DND-41 (cell line): Measurements from ENCODE around the gene ASIC3.

ENCODE experiments used
- ATAC-seq: fragments of 200-7000 bp; cut with Tn5 transposase; 3 replicates; pipeline ENCODE4 v1.9.1; 2021; ENCODE audit warnings: low read depth; ENCODE audit not compliant: insufficient read depth
- DNase-seq: peaks from one replicate; pipeline ENCODE4 v3.0.0-alpha.2; 2020
- H2AFZ ChIP-seq: 2 replicates; pipeline ENCODE4 v1.6.0; 2012; ENCODE audit warnings: low read depth, low read length
- H3K27ac ChIP-seq: 2 replicates; pipeline ENCODE4 v1.5.1; 2012; ENCODE audit warnings: low read length, inconsistent platforms
- H3K27me3 ChIP-seq: fragments of 200-600 bp; sonication (generic); 2 replicates; pipeline ENCODE4 v1.6.0; 2012; ENCODE audit warnings: low read length, mild to moderate bottlenecking, inconsistent platforms; ENCODE audit not compliant: insufficient read depth, poor library complexity
- H3K36me3 ChIP-seq: 2 replicates; pipeline ENCODE4 v1.5.1; 2012; ENCODE audit warnings: low read length, inconsistent platforms; ENCODE audit not compliant: insufficient read depth
- H3K4me1 ChIP-seq: 2 replicates; pipeline ENCODE4 v1.5.1; 2012; ENCODE audit warnings: mild to moderate bottlenecking, low read length; ENCODE audit not compliant: insufficient read depth
- H3K4me2 ChIP-seq: 2 replicates; pipeline ENCODE4 v1.6.0; 2012; ENCODE audit warnings: mild to moderate bottlenecking, moderate library complexity, low read length, inconsistent platforms; ENCODE audit not compliant: insufficient read depth
- H3K4me3 ChIP-seq, 2 experiments: fragments of 200-600 bp in 1 of 2; shearing (Covaris generic) in 1 of 2; 2 replicates each; pipeline ENCODE4 v1.5.1; 2012 to 2016; ENCODE audit warnings: inconsistent platforms in 2 of 2, low read length in 2 of 2, mild to moderate bottlenecking in 2 of 2, low read depth in 1 of 2, moderate library complexity in 1 of 2
- H3K79me2 ChIP-seq: 2 replicates; pipeline ENCODE4 v1.6.0; 2012; ENCODE audit warnings: low read length, inconsistent platforms; ENCODE audit not compliant: insufficient read depth
- H3K9ac ChIP-seq: 2 replicates; pipeline ENCODE4 v1.6.0; 2012; ENCODE audit warnings: low read depth, mild to moderate bottlenecking, inconsistent platforms, low read length, moderate library complexity
- H3K9me3 ChIP-seq: 2 replicates; pipeline ENCODE4 v1.5.1; 2012; ENCODE audit warnings: low read length, moderate library complexity, mild to moderate bottlenecking, inconsistent platforms; ENCODE audit not compliant: insufficient read depth, severe bottlenecking
- H4K20me1 ChIP-seq: 2 replicates; pipeline ENCODE4 v1.6.0; 2012; ENCODE audit warnings: low read length; ENCODE audit not compliant: insufficient read depth
- CTCF ChIP-seq: IDR thresholded peaks from 2 replicates; pipeline ENCODE4 v1.5.1; 2012; ENCODE audit warnings: borderline replicate concordance, low read length, moderate library complexity, mild to moderate bottlenecking; ENCODE audit not compliant: poor library complexity, severe bottlenecking; ENCODE audit errors: extremely low read depth
- EZH2 ChIP-seq: IDR thresholded peaks from 3 replicates; pipeline ENCODE4 v1.6.1; 2012; ENCODE audit warnings: borderline replicate concordance, low read depth, mild to moderate bottlenecking, moderate library complexity, low read length, inconsistent platforms; ENCODE audit not compliant: severe bottlenecking

The ASIC3 gene

GRCh38 chr7:151000897-151001495 lies 47.3 kb upstream of the ASIC3 start:
- H3K4me1 ChIP-seq = no peaks in the 10 kb centered on the region

DNA sequence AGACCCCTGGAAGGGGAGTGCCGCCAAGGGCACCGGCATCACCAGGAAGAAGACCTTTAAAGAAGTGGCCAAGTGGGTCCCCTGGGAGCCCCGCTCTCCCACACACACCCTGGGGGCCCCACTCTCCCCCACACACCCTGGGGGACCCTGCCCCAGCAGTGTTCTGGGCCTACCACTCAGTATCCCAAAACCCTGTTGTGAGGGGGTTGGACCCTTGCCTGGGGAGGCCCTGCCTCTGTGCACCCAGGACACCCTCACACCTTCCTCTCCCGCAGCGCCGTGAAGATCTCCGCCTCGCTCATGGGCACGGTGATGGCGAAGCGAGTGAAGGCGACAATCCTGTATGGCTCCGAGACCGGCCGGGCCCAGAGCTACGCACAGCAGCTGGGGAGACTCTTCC lies 46.8 kb upstream of the ASIC3 start:
- DNase-seq (no peak), ATAC-seq (no peak)
- H3K36me3 ChIP-seq = no peaks in the 10 kb centered on the region
- no peaks in the 10 kb centered on the region; the same call in 1 of the 2 replicates for H4K20me1 ChIP-seq
- H3K4me1 ChIP-seq = no peaks in the 10 kb centered on the region
- no peak overlapping the region for H3K27ac ChIP-seq
- no peak overlapping the region for H3K9ac ChIP-seq
- no peak overlapping the region for H2AFZ ChIP-seq
- H3K79me2 ChIP-seq = no peaks in the 10 kb centered on the region
- TF ChIP-seq CTCF (no peak), EZH2 (no peak)
- H3K27me3 ChIP-seq = no peaks in the 10 kb centered on the region
- no peak overlapping the region for H3K4me3 ChIP-seq
- H3K4me2 ChIP-seq = no peak overlapping the region
- H3K9me3 ChIP-seq = no peaks in the 10 kb centered on the region

More at GRCh38 chr7:151000897-151001495, 47.3 kb upstream of the ASIC3 start:
- Histone ChIP-seq H3K79me2 (no peaks in the 10 kb centered on the region), H3K27ac (no peak overlapping the region), H2AFZ (no peak overlapping the region), H4K20me1 (no peaks in the 10 kb centered on the region; the same call in 1 of the 2 replicates), H3K9ac (no peak overlapping the region), H3K36me3 (no peaks in the 10 kb centered on the region), H3K4me3 (no peak overlapping the region), H3K27me3 (no peaks in the 10 kb centered on the region), H3K9me3 (no peaks in the 10 kb centered on the region), H3K4me2 (no peak overlapping the region)
- DNase-seq (no peak), ATAC-seq (no peak)
- no peak for TF ChIP-seq EZH2
- no peak for TF ChIP-seq CTCF

DNA sequence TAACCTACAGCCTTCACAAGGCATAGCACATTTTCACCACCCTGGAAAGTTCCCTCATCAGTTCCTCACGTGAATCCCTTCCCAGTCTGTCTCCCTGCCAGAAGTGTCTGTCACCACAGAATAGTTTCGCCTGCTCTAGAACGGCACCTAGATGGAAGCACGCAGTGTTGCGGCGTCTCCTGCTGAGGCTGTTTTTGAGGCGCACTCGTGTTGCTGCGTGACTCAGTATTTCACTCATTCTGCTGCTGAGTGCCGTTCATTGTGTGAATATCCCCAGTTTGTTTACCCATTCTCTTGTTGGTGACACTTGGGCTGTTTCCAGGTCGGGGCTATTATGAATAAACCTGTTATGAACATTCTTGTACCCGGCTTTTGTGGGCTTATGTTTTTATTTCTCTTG lies 44.8 kb upstream of the ASIC3 start:
- Histone ChIP-seq H3K4me3 (no peak overlapping the region), H3K27ac (no peak overlapping the region), H3K36me3 (no peaks in the 10 kb centered on the region), H3K9me3 (no peaks in the 10 kb centered on the region), H3K9ac (no peak overlapping the region), H3K79me2 (no peaks in the 10 kb centered on the region), H3K4me2 (no peak overlapping the region), H3K27me3 (no peaks in the 10 kb centered on the region), H3K4me1 (peaks cover 14% of the 10 kb centered on the region), H2AFZ (no peak overlapping the region), H4K20me1 (no peaks in the 10 kb centered on the region)
- TF ChIP-seq EZH2 = no peak
- TF ChIP-seq CTCF = no peak
- ATAC-seq (no peak), DNase-seq (no peak)

DNA sequence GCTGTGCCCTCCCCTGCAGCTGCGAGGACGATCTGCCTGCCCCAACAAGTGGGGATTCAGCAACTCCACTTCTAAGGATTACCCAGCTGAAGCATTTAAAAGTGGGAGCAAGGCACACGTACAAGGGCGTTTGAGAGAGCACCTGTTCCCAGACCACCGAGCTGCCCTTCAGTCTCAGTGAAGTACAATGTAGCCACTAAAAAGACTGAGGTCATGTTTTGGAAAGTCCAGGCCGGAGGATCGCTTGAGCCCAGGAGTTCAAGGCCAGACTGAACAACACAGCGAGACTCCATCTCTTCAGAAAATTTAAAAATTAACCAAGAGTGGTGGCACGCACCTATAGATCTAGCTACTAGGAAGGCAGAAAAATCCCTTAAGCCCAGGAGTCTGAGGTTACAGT lies 42.8 kb upstream of the ASIC3 start:
- H2AFZ ChIP-seq = no peak overlapping the region
- no peak overlapping the region for H3K27ac ChIP-seq
- H4K20me1 ChIP-seq = no peaks in the 10 kb centered on the region
- ATAC-seq = no peak
- no peaks in the 10 kb centered on the region for H3K36me3 ChIP-seq
- no peaks in the 10 kb centered on the region for H3K9me3 ChIP-seq
- no peak overlapping the region for H3K4me3 ChIP-seq
- no peaks in the 10 kb centered on the region for H3K27me3 ChIP-seq
- H3K9ac ChIP-seq = no peak overlapping the region
- no peak overlapping the region for H3K4me2 ChIP-seq
- H3K4me1 ChIP-seq = peaks cover 25% of the 10 kb centered on the region
- H3K79me2 ChIP-seq = no peaks in the 10 kb centered on the region
- DNase-seq = no peak
- TF ChIP-seq EZH2 (no peak), CTCF (no peak)
